Urothelium cell line (cell line): ENCODE results near the gene HNRNPUL2.

Experiments
- DNase-seq: peaks from one replicate; pipeline ENCODE4 v3.0.0; 2011; ENCODE audit warnings: low spot score, mixed read lengths
- FAIRE-seq: peaks from 2 replicates; lab custom pipeline; 2011; peaks lifted over from hg19 to GRCh38; lab: Jason Lieb, UNC

The HNRNPUL2 gene

GRCh38 chr11:62727872-62728170 lies 564 bp upstream of the HNRNPUL2 start:
- FAIRE-seq = no peak

GRCh38 chr11:62726915-62727164 lies 417 bp downstream of the HNRNPUL2 start:
- no peak for DNase-seq
- no peak for FAIRE-seq

More at GRCh38 chr11:62727872-62728170, 564 bp upstream of the HNRNPUL2 start:
- peak; percentile 90 for DNase-seq

- DNase-seq (no peak), FAIRE-seq (no peak)
Measured at GRCh38 chr11:62726156-62726914, 922 bp downstream of the HNRNPUL2 start.

GRCh38 chr11:62725646-62726045 lies 1.6 kb downstream of the HNRNPUL2 start:
- FAIRE-seq = no peak
- DNase-seq = no peak

GRCh38 chr11:62724171-62724570 lies 3.1 kb downstream of the HNRNPUL2 start:
- DNase-seq (no peak), FAIRE-seq (no peak)

- FAIRE-seq (no peak), DNase-seq (no peak)
Measured at GRCh38 chr11:62721994-62722393, 5.3 kb downstream of the HNRNPUL2 start.

- DNase-seq (no peak), FAIRE-seq (no peak)
Measured at GRCh38 chr11:62719302-62719978, 7.8 kb downstream of the HNRNPUL2 start.

- DNase-seq (no peak), FAIRE-seq (no peak)
Measured at GRCh38 chr11:62716816-62717215, 10.4 kb downstream of the HNRNPUL2 start.

- DNase-seq = no peak
- no peak for FAIRE-seq
Measured at GRCh38 chr11:62716206-62716605, 11.1 kb downstream of the HNRNPUL2 start.

- FAIRE-seq (no peak), DNase-seq (no peak)
Measured at GRCh38 chr11:62715150-62716130, 11.8 kb downstream of the HNRNPUL2 start.

GRCh38 chr11:62713343-62713742 lies 13.9 kb downstream of the HNRNPUL2 start:
- DNase-seq = no peak
- FAIRE-seq = no peak

GRCh38 chr11:62712861-62713260 lies 14.4 kb downstream of the HNRNPUL2 start:
- DNase-seq (no peak), FAIRE-seq (no peak)

GRCh38 chr11:62712276-62712812 lies 14.9 kb downstream of the HNRNPUL2 start:
- DNase-seq (no peak), FAIRE-seq (no peak)

- DNase-seq (no peak), FAIRE-seq (no peak)
Measured at GRCh38 chr11:62710001-62710345, 17.3 kb downstream of the HNRNPUL2 start.

- FAIRE-seq = no peak
- DNase-seq = no peak
Measured at GRCh38 chr11:62709247-62710000, 17.8 kb downstream of the HNRNPUL2 start.

- FAIRE-seq (no peak), DNase-seq (no peak)
Measured at GRCh38 chr11:62708793-62709192, 18.5 kb downstream of the HNRNPUL2 start.

GRCh38 chr11:62708392-62708791 lies 18.9 kb downstream of the HNRNPUL2 start:
- no peak for DNase-seq
- no peak for FAIRE-seq

GRCh38 chr11:62707277-62707861 lies 19.9 kb downstream of the HNRNPUL2 start, which contains the start of the genes BSCL2 and GNG3:
Gene BSCL2 (minus strand): TSS chr11:62707424. CDS start chr11:62707195, 229 bp downstream.
Gene GNG3 (plus strand): TSS chr11:62707676. CDS start chr11:62708296, 620 bp downstream.
- FAIRE-seq (no peak), DNase-seq (no peak)

GRCh38 chr11:62706850-62707247 lies 20.4 kb downstream of the HNRNPUL2 start:
- DNase-seq = no peak
- FAIRE-seq = no peak
